Smooth muscle cell (in vitro differentiated cells): ENCODE data around the gene FRMD4B. TPM values are rescaled to one million over a fixed set of nuclear protein-coding genes. Genes with fewer than 3 reads are reported as not detected.

Experiments
- DNase-seq: peaks from one replicate; lab custom pipeline; 2025; ENCODE audit not compliant: unreplicated experiment; lab: John Stamatoyannopoulos, UW
- H2AFZ ChIP-seq: fragments of 200-600 bp; sonication (generic); 2 replicates; pipeline ENCODE4 v1.6.0; 2016; ENCODE audit warnings: antibody characterized with exemption, low read depth, mild to moderate bottlenecking
- H3F3A ChIP-seq: fragments of 200-600 bp; sonication (generic); 2 replicates; pipeline ENCODE4 v1.6.0; 2017; ENCODE audit warnings: antibody characterized with exemption, low read depth
- H3K27ac ChIP-seq: fragments of 200-600 bp; sonication (generic); 2 replicates; pipeline ENCODE4 v1.5.1; 2016; ENCODE audit warnings: low read depth, mild to moderate bottlenecking
- H3K27me3 ChIP-seq: fragments of 200-600 bp; sonication (generic); 2 replicates; pipeline ENCODE4 v1.6.1; 2016; ENCODE audit warnings: low read depth, mild to moderate bottlenecking
- H3K36me3 ChIP-seq: fragments of 200-600 bp; sonication (generic); 2 replicates; pipeline ENCODE4 v1.5.1; 2016; ENCODE audit warnings: low read depth
- H3K4me1 ChIP-seq: fragments of 200-600 bp; sonication (generic); 2 replicates; pipeline ENCODE4 v1.5.1; 2016; ENCODE audit warnings: low read depth
- H3K4me2 ChIP-seq: fragments of 200-600 bp; sonication (generic); 2 replicates; pipeline ENCODE4 v1.6.0; 2016; ENCODE audit warnings: mild to moderate bottlenecking
- H3K4me3 ChIP-seq: fragments of 200-600 bp; sonication (generic); 2 replicates; pipeline ENCODE4 v1.5.1; 2016; ENCODE audit warnings: mild to moderate bottlenecking
- H3K79me2 ChIP-seq: fragments of 200-600 bp; sonication (generic); 2 replicates; pipeline ENCODE4 v1.6.0; 2016; ENCODE audit warnings: low read depth, mild to moderate bottlenecking
- H3K9ac ChIP-seq: fragments of 200-600 bp; sonication (generic); 2 replicates; pipeline ENCODE4 v1.6.0; 2016; ENCODE audit warnings: low read depth
- H3K9me3 ChIP-seq: fragments of 200-600 bp; sonication (generic); replicated peaks from 2 replicates; pipeline ENCODE4 v1.5.1; 2016; ENCODE audit warnings: low read depth
- H4K20me1 ChIP-seq: fragments of 200-600 bp; sonication (generic); 2 replicates; pipeline ENCODE4 v1.6.0; 2016; ENCODE audit warnings: low read depth
- CTCF ChIP-seq: fragments of 200-600 bp; sonication (generic); IDR thresholded peaks from 2 replicates; pipeline ENCODE4 v1.5.1; 2017; ENCODE audit warnings: borderline replicate concordance, mild to moderate bottlenecking, antibody characterized with exemption; ENCODE audit not compliant: insufficient read depth, poor library complexity, severe bottlenecking
- WGBS: methylation state at CpG from one replicate; pipeline ENCODE4 v1.1.7; 2016; ENCODE audit warnings: low lambda C conversion rate; 5-methylcytosine and 5-hydroxymethylcytosine counted together
- polyA plus RNA-seq: library from polyadenylated mRNA; unstranded; fragments of >200 nt; fragmentation: Nextera tagmentation; extraction: Ambion mirVana; gene quantifications from 2 replicates; pipeline ENCODE4 v1.2.1, GENCODE V29; 2016
- total RNA-seq: library from RNA; depleted of rRNA; stranded (reverse); fragments of >200 nt; gene quantifications from 2 replicates; pipeline ENCODE4 v1.2.3, GENCODE V29; 2014

FRMD4B gene
- total and polyA plus RNA-seq, 2 experiments from 2014 or later: 3.7 to 24.3 TPM

GRCh38 chr3:69205385-69205784 is 180.5 kb downstream of the FRMD4B start:
- 94% methylated on average over 1 of the region's 1 CpG for WGBS
- no peaks in the 10 kb centered on the region for H4K20me1 ChIP-seq
- no peak overlapping the region for H3K9ac ChIP-seq
- no peaks in the 10 kb centered on the region for H3K27me3 ChIP-seq
- no peak overlapping the region for H2AFZ ChIP-seq
- H3K4me2 ChIP-seq: no peak overlapping the region
- no peak for DNase-seq
- no peaks in the 10 kb centered on the region for H3F3A ChIP-seq
- no peak for TF ChIP-seq CTCF
- H3K27ac ChIP-seq: no peak overlapping the region
- H3K4me3 ChIP-seq: no peak overlapping the region
- H3K79me2 ChIP-seq: no peaks in the 10 kb centered on the region
- no peaks in the 10 kb centered on the region for H3K9me3 ChIP-seq
- H3K4me1 ChIP-seq: peaks cover 5% of the 10 kb centered on the region
- no peaks in the 10 kb centered on the region for H3K36me3 ChIP-seq

- Histone ChIP-seq H3K9me3 (no peaks in the 10 kb centered on the region), H4K20me1 (no peaks in the 10 kb centered on the region), H3K27ac (peak overlapping the region; percentile 42), H3K4me2 (no peak overlapping the region), H3K4me3 (no peak overlapping the region), H3K36me3 (no peaks in the 10 kb centered on the region), H2AFZ (no peak overlapping the region), H3K27me3 (no peaks in the 10 kb centered on the region), H3K4me1 (peaks cover 5% of the 10 kb centered on the region), H3F3A (no peaks in the 10 kb centered on the region), H3K79me2 (no peaks in the 10 kb centered on the region), H3K9ac (no peak overlapping the region)
- 85% methylated on average over 8 of the region's 8 CpGs for WGBS
- TF ChIP-seq CTCF: no peak
- DNase-seq: no peak
Measured at GRCh38 chr3:69204315-69204957, 181.5 kb downstream of the FRMD4B start.

GRCh38 chr3:69203631-69204314 is 182.1 kb downstream of the FRMD4B start:
- Histone ChIP-seq H3K27me3 (no peaks in the 10 kb centered on the region), H3K27ac (peak overlapping the region; percentile 42)
- WGBS: 80% methylated on average over 5 of the region's 5 CpGs

More at GRCh38 chr3:69203631-69204314, 182.1 kb downstream of the FRMD4B start:
- H3K4me3 ChIP-seq: no peak overlapping the region
- H3K36me3 ChIP-seq: no peaks in the 10 kb centered on the region
- H3K9ac ChIP-seq: peak overlapping the region; percentile 10
- TF ChIP-seq CTCF: no peak
- peaks cover 5% of the 10 kb centered on the region for H3K4me1 ChIP-seq
- no peaks in the 10 kb centered on the region for H3K9me3 ChIP-seq
- H3F3A ChIP-seq: no peaks in the 10 kb centered on the region
- DNase-seq: no peak
- H3K4me2 ChIP-seq: no peak overlapping the region
- no peak overlapping the region for H2AFZ ChIP-seq
- no peaks in the 10 kb centered on the region for H3K79me2 ChIP-seq
- H4K20me1 ChIP-seq: no peaks in the 10 kb centered on the region
